ENCODE results near the gene IKZF5. TPM values are rescaled to one million over a fixed set of nuclear protein-coding genes. Genes with fewer than 3 reads are reported as not detected.

The IKZF5 gene
- total and polyA plus RNA-seq, 2 donors (not counting 1 experiment from before 2014, with no cell fraction given), result 15.8 to 24.6 TPM

DNA sequence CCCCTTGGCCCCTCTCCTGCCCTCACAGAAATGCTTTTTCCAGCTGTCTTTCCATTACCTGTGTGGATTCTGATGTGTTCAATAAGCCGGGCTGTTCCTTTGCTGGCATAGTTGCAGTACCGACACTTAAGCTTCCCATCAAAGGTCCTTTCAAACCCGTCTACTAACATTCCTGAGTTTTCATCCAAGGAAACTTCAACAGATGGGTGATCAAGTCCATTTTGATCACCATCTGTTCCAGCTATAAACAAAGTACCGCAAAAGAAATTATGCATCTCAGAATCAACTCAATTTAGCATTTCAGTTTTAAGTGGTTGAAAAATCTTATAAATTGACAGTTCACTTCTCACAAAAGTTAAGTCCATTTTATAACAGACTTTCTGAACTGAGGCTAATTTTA, 12.7 kb downstream of the IKZF5 start:
- Mint-ChIP-seq H3K4me1 (peaks cover 15% of the 10 kb centered on the region), H3K27ac (no peak overlapping the region), H3K4me3 (no peak overlapping the region), H3K27me3 (no peaks in the 10 kb centered on the region), H3K9me3 (ENCODE audit: insufficient read depth) (no peaks in the 10 kb centered on the region)
- H3K9me3 ChIP-seq (ENCODE audit: control extremely low read depth in 1 of 3, control insufficient read depth in 2 of 3, insufficient read depth in 1 of 3, low read length in 2 of 3), result no peaks in the 10 kb centered on the region
- no peak overlapping the region for H3K27ac ChIP-seq (ENCODE audit: low read length in 2 of 2)
- WGBS (ENCODE audit: insufficient coverage), result 100% methylated on average over 3 of the region's 4 CpGs
- no peak for DNase-seq
- ChIA-PET CTCF (no interaction called here), POLR2A (no interaction called here)
- H3K4me2 ChIP-seq (replicated peaks; ENCODE audit: low read depth, low read length, poor library complexity, severe bottlenecking), result no peak overlapping the region
- H3K4me1 ChIP-seq (ENCODE audit: control insufficient read depth in 2 of 2, insufficient read depth in 2 of 2, low read length in 2 of 2), result peaks cover 0 to 9% of the 10 kb centered on the region in 2 donors
- no peak overlapping the region for H3K9ac ChIP-seq (ENCODE audit: low read length)
- no peak overlapping the region for H2AFZ ChIP-seq (ENCODE audit: insufficient read depth, low read depth, low read length, poor library complexity, severe bottlenecking)
- ATAC-seq (ENCODE audit: low read depth), result no peak
- H3K4me3 ChIP-seq (ENCODE audit: control extremely low read depth in 1 of 5, extremely low read depth in 1 of 5, insufficient read depth in 1 of 5, low read depth in 2 of 5, low read length in 4 of 5), result no peak overlapping the region
- H3K27me3 ChIP-seq (replicated peaks in 1 of 4; ENCODE audit: control extremely low read depth in 1 of 4, control insufficient read depth in 3 of 4, insufficient read depth in 4 of 4, low read length in 3 of 4), result no peaks in the 10 kb centered on the region
- peaks cover 46% of the 10 kb centered on the region for H4K20me1 ChIP-seq (ENCODE audit: control insufficient read depth, insufficient read depth, low read length, poor library complexity, severe bottlenecking)
- intact Hi-C loops (cut with micrococcal nuclease), result no loop called here
- peaks cover 0 to 41% of the 10 kb centered on the region in 2 experiments for H3K36me3 ChIP-seq (replicated peaks in 1 of 2; ENCODE audit: control extremely low read depth in 1 of 2, control insufficient read depth in 1 of 2, extremely low read depth in 1 of 2, insufficient read depth in 2 of 2, low read length in 1 of 2)
- no peak for TF ChIP-seq EZH2 (IDR thresholded peaks at IDR 0.05; ENCODE audit: borderline replicate concordance, insufficient read depth, low read depth, low read length, poor library complexity, severe bottlenecking)
- TF ChIP-seq, protein P1, sequence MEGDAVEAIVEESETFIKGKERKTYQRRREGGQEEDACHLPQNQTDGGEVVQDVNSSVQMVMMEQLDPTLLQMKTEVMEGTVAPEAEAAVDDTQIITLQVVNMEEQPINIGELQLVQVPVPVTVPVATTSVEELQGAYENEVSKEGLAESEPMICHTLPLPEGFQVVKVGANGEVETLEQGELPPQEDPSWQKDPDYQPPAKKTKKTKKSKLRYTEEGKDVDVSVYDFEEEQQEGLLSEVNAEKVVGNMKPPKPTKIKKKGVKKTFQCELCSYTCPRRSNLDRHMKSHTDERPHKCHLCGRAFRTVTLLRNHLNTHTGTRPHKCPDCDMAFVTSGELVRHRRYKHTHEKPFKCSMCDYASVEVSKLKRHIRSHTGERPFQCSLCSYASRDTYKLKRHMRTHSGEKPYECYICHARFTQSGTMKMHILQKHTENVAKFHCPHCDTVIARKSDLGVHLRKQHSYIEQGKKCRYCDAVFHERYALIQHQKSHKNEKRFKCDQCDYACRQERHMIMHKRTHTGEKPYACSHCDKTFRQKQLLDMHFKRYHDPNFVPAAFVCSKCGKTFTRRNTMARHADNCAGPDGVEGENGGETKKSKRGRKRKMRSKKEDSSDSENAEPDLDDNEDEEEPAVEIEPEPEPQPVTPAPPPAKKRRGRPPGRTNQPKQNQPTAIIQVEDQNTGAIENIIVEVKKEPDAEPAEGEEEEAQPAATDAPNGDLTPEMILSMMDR (IDR thresholded peaks at IDR 0.05), result no peak
- peaks cover 37% of the 10 kb centered on the region for H3K79me2 ChIP-seq (ENCODE audit: control insufficient read depth, insufficient read depth, low read length)

- POLR2A ChIA-PET, result no interaction called here
- no peak overlapping the region for H3K27ac Mint-ChIP-seq
Observed at GRCh38 chr10:122993797-122994336, 14.7 kb downstream of the IKZF5 start.

More at GRCh38 chr10:122993797-122994336, 14.7 kb downstream of the IKZF5 start:
- Histone ChIP-seq H3K27ac (ENCODE audit: low read length in 2 of 2) (no peak overlapping the region), H3K4me2 (replicated peaks; ENCODE audit: low read depth, low read length, poor library complexity, severe bottlenecking) (no peak overlapping the region), H3K36me3 (replicated peaks in 1 of 2; ENCODE audit: control extremely low read depth in 1 of 2, control insufficient read depth in 1 of 2, extremely low read depth in 1 of 2, insufficient read depth in 2 of 2, low read length in 1 of 2) (peaks cover 0 to 41% of the 10 kb centered on the region in 2 experiments), H4K20me1 (ENCODE audit: control insufficient read depth, insufficient read depth, low read length, poor library complexity, severe bottlenecking) (peaks cover 26% of the 10 kb centered on the region), H3K4me1 (ENCODE audit: control insufficient read depth in 2 of 2, insufficient read depth in 2 of 2, low read length in 2 of 2) (no peaks in the 10 kb centered on the region), H3K4me3 (ENCODE audit: control extremely low read depth in 1 of 5, extremely low read depth in 1 of 5, insufficient read depth in 1 of 5, low read depth in 2 of 5, low read length in 4 of 5) (no peak overlapping the region), H3K27me3 (replicated peaks in 1 of 4; ENCODE audit: control extremely low read depth in 1 of 4, control insufficient read depth in 3 of 4, insufficient read depth in 4 of 4, low read length in 3 of 4) (no peaks in the 10 kb centered on the region), H2AFZ (ENCODE audit: insufficient read depth, low read depth, low read length, poor library complexity, severe bottlenecking) (no peak overlapping the region), H3K9me3 (ENCODE audit: control extremely low read depth in 1 of 3, control insufficient read depth in 2 of 3, insufficient read depth in 1 of 3, low read length in 2 of 3) (no peaks in the 10 kb centered on the region), H3K79me2 (ENCODE audit: control insufficient read depth, insufficient read depth, low read length) (peaks cover 17% of the 10 kb centered on the region), H3K9ac (ENCODE audit: low read length) (no peak overlapping the region)
- DNase-seq (no peak), ATAC-seq (ENCODE audit: low read depth) (no peak)
- Mint-ChIP-seq H3K4me3 (no peak overlapping the region), H3K9me3 (ENCODE audit: insufficient read depth) (no peaks in the 10 kb centered on the region), H3K27me3 (no peaks in the 10 kb centered on the region), H3K4me1 (no peaks in the 10 kb centered on the region)
- intact Hi-C loops (cut with micrococcal nuclease), result no loop called here
- CTCF ChIA-PET, result no interaction called here
- no peak for TF ChIP-seq EZH2 (IDR thresholded peaks at IDR 0.05; ENCODE audit: borderline replicate concordance, insufficient read depth, low read depth, low read length, poor library complexity, severe bottlenecking)
- TF ChIP-seq, protein P1 (IDR thresholded peaks at IDR 0.05), result no peak
- WGBS (ENCODE audit: insufficient coverage), result 98% methylated on average over 6 of the region's 6 CpGs

Measured in B cell (primary cell).